Nephron progenitor cell (in vitro differentiated cells): ENCODE data around the gene KRT27.

Experiments
- DNase-seq: peaks from one replicate; pipeline ENCODE4 v3.0.0; 2021
- H3K27ac Mint-ChIP-seq: 2 replicates; pipeline ENCODE4 v1.8.0; 2021; ENCODE audit warnings: mild to moderate bottlenecking, moderate library complexity, mixed read lengths
- H3K27me3 Mint-ChIP-seq: 2 replicates; pipeline ENCODE4 v1.8.0; 2021; ENCODE audit warnings: mild to moderate bottlenecking, low read depth, mixed read lengths; ENCODE audit not compliant: poor library complexity
- H3K36me3 Mint-ChIP-seq: 2 replicates; pipeline ENCODE4 v1.8.0; 2021; ENCODE audit warnings: low read depth, mixed read lengths
- H3K4me1 Mint-ChIP-seq: 2 replicates; pipeline ENCODE4 v1.8.0; 2021; ENCODE audit warnings: mixed read lengths
- H3K4me3 Mint-ChIP-seq: 2 replicates; pipeline ENCODE4 v1.8.0; 2021; ENCODE audit warnings: mild to moderate bottlenecking, moderate library complexity, mixed read lengths
- H3K9me3 Mint-ChIP-seq: 2 replicates; pipeline ENCODE4 v1.8.0; 2021; ENCODE audit warnings: mild to moderate bottlenecking, moderate library complexity, mixed read lengths
- CTCF ChIP-seq: fragments of 200-600 bp; sonication (generic); IDR thresholded peaks from 2 replicates; pipeline ENCODE4 v1.5.0; 2021; ENCODE audit warnings: antibody characterized with exemption

KRT27 gene

GRCh38 chr17:40738553-40738952 lies 43.8 kb downstream of the KRT27 start:
- TF ChIP-seq CTCF = no peak
- Mint-ChIP-seq H3K27me3 (peaks cover 30% of the 10 kb centered on the region), H3K27ac (no peak overlapping the region), H3K36me3 (no peaks in the 10 kb centered on the region), H3K4me1 (no peaks in the 10 kb centered on the region), H3K9me3 (peaks cover 17% of the 10 kb centered on the region), H3K4me3 (no peak overlapping the region)
- no peak for DNase-seq

- Mint-ChIP-seq H3K36me3 (no peaks in the 10 kb centered on the region), H3K9me3 (peaks cover 6% of the 10 kb centered on the region), H3K4me3 (no peak overlapping the region), H3K27me3 (peaks cover 41% of the 10 kb centered on the region), H3K27ac (no peak overlapping the region), H3K4me1 (no peaks in the 10 kb centered on the region)
- no peak for DNase-seq
- no peak for TF ChIP-seq CTCF
These were observed 47.3 kb downstream of the KRT27 start for GRCh38 chr17:40735016-40735415.

- Mint-ChIP-seq H3K36me3 (no peaks in the 10 kb centered on the region), H3K9me3 (peaks cover 6% of the 10 kb centered on the region), H3K27me3 (peaks cover 38% of the 10 kb centered on the region), H3K4me3 (no peak overlapping the region), H3K4me1 (no peaks in the 10 kb centered on the region), H3K27ac (no peak overlapping the region)
- DNase-seq = no peak
- no peak for TF ChIP-seq CTCF
These were observed 48.3 kb downstream of the KRT27 start for GRCh38 chr17:40734018-40734417.

GRCh38 chr17:40730970-40731369 lies 51.4 kb downstream of the KRT27 start:
- no peak for TF ChIP-seq CTCF
- DNase-seq = no peak
- Mint-ChIP-seq H3K27ac (no peak overlapping the region), H3K9me3 (peaks cover 6% of the 10 kb centered on the region), H3K27me3 (peaks cover 26% of the 10 kb centered on the region), H3K4me3 (no peak overlapping the region), H3K4me1 (no peaks in the 10 kb centered on the region), H3K36me3 (no peaks in the 10 kb centered on the region)

- Mint-ChIP-seq H3K27ac (no peak overlapping the region), H3K9me3 (no peaks in the 10 kb centered on the region), H3K4me3 (no peak overlapping the region), H3K4me1 (no peaks in the 10 kb centered on the region), H3K27me3 (peaks cover 23% of the 10 kb centered on the region), H3K36me3 (no peaks in the 10 kb centered on the region)
- no peak for DNase-seq
- no peak for TF ChIP-seq CTCF
These were observed 54.7 kb downstream of the KRT27 start for GRCh38 chr17:40727447-40728231.

- H3K4me1 Mint-ChIP-seq = no peaks in the 10 kb centered on the region
- H3K27ac Mint-ChIP-seq = no peak overlapping the region
- H3K27me3 Mint-ChIP-seq = peaks cover 22% of the 10 kb centered on the region
- DNase-seq = no peak
- TF ChIP-seq CTCF = no peak
- H3K4me3 Mint-ChIP-seq = no peak overlapping the region
- no peaks in the 10 kb centered on the region for H3K36me3 Mint-ChIP-seq
- no peaks in the 10 kb centered on the region for H3K9me3 Mint-ChIP-seq
These were observed 55.4 kb downstream of the KRT27 start for GRCh38 chr17:40726919-40727318.
